Activated CD4-positive, alpha-beta T cell treated with anti-CD3 and anti-CD28 coated beads, Interleukin-2, Interleukin-4, amounts not matched to agents 100 ng/mL and 50 ng/mL, durations not matched to agents 16 hours and 8 hours (primary cell): ENCODE measurements around the gene IRF4.

Source experiments
- DNase-seq: peaks from one replicate; pipeline ENCODE4 v3.0.0-alpha.2; 2020; ENCODE audit warnings: low spot score

Gene IRF4

GRCh38 chr6:353642-354614, 37.6 kb upstream of the IRF4 start:
- no peak for DNase-seq

DNA sequence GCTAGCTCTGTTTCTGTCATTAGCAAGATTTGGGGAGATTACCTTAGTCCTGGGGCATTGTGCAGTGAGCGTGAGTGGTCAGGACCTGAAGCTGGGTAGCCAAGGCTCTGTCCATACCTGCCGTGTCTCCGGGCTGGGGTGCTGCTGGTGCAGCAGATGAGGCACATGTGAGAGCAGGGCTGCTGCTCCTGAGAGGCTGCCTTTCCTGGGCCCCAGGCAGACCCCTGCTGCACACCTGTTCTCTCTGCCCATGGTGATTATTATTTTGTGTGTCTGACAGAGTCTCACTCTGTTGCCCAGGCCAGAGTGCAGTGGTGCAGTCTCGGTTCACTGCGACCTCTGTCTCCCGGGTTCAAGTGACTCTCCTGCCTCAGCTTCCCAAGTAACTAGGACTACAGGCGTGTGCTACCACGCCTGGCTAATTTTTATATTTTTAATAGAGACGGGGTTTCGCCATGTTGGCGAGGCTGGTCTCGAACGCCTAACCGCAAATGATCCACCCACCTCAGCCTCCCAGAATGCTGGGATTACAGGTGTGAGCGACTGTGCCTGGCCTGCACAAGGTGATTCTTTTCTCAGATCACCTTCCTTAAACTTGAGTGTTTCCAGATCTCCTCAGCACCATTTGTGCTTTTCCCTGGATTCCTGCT, 36.8 kb upstream of the IRF4 start:
- no peak for DNase-seq

- no peak for DNase-seq
Measured at GRCh38 chr6:355373-356208, 36.0 kb upstream of the IRF4 start.

DNA sequence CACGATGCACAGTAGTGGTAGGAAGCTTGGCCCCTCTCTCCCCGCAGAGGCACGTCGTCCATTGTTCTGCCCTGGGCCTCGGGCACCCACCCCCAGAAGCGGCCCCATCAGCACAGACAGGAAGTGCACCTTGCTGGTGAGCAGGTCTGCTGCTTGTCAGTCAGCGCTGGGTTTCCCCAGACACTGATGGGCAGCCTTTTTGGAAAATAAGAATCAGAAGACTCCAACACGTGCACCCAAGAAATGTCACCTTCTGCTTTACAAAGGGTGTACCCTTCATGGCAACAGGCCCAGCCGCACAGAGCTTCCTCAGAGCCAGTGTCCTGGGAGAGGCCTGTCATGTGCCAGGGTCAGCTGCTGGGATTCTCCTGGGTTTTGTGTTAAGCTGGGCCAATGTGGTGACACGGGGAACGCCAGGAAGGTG, 34.7 kb upstream of the IRF4 start:
- no peak for DNase-seq

- DNase-seq = no peak
Measured at GRCh38 chr6:357261-357790, 34.2 kb upstream of the IRF4 start.

DNA sequence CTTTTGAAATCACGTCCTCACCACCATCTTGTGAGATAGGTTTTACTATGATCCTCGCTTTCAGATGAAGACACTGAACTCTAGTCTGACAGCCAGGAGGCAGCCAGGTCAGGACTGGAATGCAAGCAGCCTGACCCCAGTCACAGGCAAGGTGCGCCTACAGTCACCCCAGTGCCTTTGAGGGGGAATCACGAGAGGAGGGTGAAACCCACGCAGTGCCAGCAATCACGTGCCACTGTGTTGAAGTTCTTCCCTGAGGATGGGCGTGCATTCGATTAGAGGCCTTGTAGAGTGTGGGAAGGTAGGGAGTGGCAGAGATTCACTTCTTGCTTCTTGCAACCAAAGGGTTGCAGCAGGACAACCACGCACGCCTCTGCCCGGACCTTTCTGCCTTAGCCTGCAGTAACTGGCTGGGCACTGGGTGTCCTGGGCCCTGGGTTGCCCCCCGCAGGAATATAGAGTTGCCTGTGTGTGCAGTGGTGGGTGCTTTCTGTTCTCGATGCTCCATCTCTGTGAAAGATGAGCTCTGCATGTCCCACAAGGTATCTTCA, 33.7 kb upstream of the IRF4 start:
- no peak for DNase-seq

DNA sequence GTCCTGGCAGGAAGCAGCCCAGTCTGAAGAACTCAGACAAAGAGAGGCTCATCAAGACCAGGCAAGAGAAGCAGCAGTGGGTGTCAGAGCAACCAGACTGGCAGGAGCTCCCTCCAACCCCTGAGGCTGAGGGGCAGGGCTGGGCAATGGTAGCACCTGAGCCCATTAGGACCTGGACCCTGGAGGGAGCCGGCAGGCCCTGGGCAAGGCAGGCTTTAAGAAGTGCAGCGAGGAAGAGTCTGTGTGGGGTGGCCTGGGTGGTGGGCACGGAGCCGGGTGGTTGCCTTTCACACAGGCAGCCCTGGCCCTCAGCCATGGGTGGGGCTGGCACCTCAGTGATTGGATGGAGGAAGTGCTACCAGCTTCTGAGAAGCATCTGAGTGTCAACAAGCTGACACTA, 33.1 kb upstream of the IRF4 start:
- DNase-seq = no peak

DNA sequence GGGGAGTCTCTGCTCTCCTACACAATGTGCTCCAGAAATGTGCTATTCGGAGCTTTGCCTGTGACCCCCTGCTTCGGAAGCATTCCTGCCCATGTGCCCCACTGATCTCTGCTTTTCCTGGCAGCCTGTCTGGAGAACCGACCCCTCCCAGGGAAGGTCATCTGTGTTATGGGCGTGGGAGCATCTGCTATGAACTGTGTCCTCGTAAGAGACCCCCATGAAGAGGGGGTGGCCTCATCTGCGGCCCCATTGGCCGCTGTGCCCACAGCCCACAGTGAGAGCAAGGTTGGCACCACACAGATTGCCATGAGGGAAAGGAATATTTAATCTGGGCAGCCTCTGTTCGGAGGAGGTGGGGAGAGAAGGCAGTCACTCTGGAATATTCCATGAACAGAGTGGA, 32.7 kb upstream of the IRF4 start:
- no peak for DNase-seq

DNA sequence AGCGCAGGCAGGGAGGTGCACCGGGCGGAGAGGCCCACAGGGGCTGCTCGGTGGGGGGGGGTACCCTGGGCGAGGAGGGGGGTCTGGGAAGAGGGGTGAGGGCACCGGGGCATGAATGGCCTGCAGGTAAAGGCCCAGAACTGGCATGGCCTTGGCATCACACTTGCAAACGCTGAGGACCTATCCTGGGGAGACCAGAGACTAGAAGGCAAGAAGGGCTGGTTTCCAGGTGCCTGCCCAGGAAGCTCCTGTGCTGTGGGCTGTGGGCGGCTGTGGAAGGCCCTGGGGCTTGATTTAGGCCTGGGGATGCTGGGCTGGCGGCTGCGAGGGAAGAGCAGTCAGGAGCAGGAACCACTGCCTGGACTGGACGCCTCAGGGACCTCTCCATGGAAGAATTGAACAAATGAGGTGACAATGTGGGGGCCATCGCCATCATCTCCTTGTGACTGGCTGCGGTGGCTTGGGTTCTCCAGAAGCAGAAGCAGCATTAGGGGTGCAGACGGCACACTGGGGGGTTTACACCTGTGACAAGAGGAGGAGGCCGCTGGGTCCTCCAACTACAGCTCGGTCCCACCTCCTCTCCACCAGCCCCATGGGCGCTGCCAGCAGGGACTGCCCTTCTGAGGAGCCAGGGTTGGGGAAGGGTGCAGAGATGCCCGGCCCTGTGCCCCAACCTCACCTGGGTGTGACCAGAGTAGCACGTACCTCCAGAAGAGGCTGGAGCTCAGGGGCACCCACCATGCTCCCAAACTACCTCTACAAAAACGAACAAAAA, 32.1 kb upstream of the IRF4 start:
- DNase-seq = no peak

- no peak for DNase-seq
Measured at GRCh38 chr6:360349-360748, 31.2 kb upstream of the IRF4 start.

DNA sequence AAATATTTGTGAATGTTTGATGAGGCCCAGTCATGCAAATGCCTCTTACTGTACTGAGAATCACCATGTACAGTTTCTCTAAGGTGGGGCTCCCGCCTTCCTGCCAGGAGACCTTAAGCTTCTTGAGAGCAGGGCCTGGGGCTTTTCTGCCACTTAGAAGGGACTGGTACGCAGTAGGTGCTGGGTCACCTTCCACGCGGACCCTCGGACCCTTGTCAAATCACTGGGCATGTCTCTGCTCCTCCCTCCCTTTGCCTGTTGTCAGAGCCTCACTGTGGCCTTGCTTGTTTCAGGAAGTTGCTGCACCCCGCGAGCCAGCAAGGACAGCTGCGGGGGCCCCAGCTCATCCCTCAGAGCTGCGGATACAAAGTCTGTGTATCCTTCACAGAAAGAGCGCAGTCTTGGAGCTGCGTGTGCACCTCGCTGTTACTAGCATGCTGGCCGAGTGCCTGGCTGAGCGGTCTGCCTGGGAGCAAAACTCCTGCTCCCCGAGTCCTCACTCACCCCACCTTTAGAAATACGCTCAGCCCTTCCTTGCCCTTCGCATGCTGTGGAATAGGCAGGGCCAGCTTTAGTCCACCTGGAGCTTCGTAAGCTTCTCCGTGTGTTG, 30.7 kb upstream of the IRF4 start:
- no peak for DNase-seq

DNA sequence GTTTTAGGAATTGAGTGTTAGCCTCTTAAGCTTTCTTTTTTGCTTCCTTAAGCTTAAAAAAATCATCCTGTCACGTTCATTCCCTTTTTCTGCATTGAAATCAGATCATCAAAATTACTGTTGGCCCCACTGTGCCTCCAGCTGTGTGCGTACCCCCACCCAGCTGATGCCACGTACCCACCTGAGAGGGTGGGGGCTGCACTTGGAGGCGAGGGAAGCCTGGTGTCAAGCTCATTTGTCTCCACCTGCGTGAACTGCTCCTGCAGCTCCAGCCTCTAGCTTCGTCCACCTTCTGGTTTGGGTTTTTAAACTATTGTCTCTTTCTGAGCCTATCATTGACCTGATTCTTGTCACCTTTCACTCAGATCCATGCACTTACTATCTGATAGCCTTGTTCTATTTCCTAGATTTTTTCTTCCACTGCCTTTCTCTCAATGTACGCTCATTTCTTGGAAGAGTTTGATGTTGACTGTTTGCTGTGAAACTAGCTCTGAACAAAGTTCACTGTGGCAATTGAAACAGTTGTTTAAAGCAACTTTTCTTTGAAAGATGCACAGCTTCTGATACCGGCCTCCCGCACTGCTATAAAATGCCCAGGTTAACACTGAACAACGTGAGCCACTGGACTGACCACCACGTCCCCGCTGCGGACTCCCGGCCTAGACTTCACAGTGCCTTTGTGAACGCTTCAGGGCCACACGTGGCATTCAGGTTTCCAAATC, 30.0 kb upstream of the IRF4 start:
- no peak for DNase-seq

- no peak for DNase-seq
Measured at GRCh38 chr6:362231-362923, 29.2 kb upstream of the IRF4 start.

GRCh38 chr6:362924-363249, 28.7 kb upstream of the IRF4 start:
- no peak for DNase-seq

DNA sequence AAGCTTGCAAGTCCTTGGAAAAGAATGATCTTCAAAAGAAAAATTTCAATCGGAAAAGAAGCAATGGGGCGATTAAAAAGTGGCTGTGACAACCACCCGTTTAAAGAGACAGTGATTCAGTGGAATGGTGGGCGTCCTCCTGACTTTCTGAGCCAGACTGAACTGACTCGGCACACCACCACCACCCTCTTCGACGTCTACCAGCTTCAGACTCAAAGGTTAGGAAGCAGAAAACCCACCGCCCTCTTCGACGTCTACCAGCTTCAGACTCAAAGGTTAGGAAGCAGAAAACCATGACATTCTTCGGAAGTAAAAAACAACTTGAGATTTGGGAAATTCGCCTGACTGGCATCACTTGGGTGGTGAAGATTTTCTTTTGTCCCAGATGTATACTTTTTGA, 28.3 kb upstream of the IRF4 start:
- DNase-seq = no peak

GRCh38 chr6:363909-364308, 27.6 kb upstream of the IRF4 start:
- no peak for DNase-seq

GRCh38 chr6:364609-365540, 26.7 kb upstream of the IRF4 start:
- no peak for DNase-seq

DNA sequence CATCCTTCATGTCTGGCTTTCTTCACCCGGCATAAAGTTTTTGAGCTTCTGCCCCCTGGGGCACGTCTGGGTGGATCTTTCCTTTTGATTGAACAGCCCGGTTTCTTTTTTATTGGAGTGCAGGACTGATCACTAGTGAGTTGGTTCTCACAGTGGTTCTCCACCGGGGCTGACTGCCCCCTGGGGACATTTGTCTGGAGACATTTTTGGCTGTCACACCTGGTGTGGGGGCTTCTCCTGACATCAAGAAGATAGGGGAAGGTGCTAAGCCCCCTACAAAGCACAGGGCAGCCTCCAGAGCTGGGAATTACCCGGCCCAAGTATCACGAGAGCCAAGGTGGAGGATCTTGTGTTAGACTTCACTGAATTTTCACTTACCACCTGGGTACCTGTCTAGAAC, 25.7 kb upstream of the IRF4 start:
- DNase-seq = no peak
